ENCODE data around the gene IFT88.

Gene IFT88

GRCh38 chr13:20565115-20565736 is 1.7 kb upstream of the IFT88 start:
- DNase-seq: no peak

DNA sequence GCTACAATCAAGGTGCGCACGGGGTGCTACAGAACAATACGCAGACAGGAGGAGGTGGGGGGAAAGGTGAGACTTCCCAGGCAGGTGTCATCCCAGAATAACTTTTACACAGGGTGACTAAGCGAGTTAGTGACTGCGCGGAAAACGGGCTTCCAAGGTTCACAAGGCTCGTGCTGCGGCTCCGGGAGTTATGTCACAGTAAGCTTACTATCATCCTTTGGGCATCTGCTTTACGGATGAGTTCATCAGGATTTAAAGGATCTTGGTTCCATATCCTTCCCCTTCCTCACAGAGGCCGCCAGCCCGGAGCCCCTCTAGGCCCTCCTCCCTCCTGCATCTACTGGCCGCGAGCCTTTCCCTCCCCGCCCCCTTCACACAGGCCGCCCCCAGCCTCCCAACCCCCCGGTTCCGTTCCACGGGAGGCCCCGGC is 474 bp upstream of the IFT88 start:
- DNase-seq: peak; percentile 25 to 70

- DNase-seq: no peak
These were observed 1.0 kb downstream of the IFT88 start for GRCh38 chr13:20567881-20568528.

DNA sequence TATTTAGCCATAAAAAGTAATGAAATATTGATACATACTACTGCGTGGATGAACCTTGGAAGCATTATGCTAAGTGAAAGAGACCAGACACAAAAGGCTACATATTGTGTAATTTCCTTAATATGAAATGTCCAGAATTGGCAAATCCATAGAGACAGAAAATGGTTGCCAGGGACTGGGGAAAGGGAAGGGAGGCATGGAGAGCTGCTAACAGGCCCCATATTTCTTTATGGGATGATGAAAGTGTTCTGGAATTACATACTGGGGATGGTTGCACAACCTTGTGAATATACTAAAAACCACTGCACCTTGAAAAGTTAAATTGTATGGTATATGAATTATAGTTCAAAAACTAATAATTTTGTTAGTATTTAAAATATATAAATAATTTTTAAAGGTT is 3.6 kb downstream of the IFT88 start:
- no peak for DNase-seq

DNA sequence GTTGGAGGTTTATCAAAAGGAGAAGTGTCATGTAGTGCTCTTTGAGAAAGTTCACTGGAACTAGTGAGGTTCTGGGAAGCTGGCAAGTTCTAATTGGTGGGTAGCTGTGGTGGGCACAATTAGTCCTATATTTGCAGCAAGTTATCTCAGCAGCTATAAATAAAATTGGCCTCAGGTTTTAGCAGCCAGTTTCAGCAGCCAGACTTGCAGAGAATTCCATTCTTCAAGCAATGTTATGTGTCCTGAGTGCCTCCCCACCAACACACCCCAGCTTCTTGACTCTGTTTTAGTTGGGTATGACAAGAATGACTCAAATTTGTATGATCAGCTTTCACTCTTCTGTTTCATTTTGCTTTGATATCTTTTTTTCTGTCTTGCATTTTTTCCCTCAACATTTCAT is 4.7 kb downstream of the IFT88 start:
- no peak for DNase-seq

- no peak for DNase-seq
These were observed 6.2 kb downstream of the IFT88 start for GRCh38 chr13:20573186-20573585.

DNA sequence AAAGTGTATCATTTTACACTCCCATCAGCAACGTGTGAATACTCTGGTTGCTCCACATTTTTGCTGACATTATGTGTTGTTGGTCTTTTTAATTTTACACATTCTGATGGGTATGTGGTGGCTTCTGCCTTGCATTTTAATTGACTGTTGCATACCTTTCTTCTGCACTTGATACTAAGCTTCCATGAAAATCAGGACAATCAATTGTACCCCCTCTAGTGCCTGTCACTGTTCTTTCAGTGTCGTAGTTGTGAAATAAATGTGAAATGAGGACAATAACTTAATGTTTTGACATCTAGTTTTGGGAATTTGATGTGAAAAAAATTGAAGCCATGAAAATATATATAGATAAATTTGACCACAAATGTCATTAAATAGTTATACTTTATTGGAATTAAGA is 6.7 kb downstream of the IFT88 start:
- DNase-seq: no peak

GRCh38 chr13:20579191-20579590 is 12.2 kb downstream of the IFT88 start:
- no peak for DNase-seq

GRCh38 chr13:20580257-20580656 is 13.3 kb downstream of the IFT88 start:
- no peak for DNase-seq

GRCh38 chr13:20582026-20582425 is 15.1 kb downstream of the IFT88 start:
- no peak for DNase-seq

DNA sequence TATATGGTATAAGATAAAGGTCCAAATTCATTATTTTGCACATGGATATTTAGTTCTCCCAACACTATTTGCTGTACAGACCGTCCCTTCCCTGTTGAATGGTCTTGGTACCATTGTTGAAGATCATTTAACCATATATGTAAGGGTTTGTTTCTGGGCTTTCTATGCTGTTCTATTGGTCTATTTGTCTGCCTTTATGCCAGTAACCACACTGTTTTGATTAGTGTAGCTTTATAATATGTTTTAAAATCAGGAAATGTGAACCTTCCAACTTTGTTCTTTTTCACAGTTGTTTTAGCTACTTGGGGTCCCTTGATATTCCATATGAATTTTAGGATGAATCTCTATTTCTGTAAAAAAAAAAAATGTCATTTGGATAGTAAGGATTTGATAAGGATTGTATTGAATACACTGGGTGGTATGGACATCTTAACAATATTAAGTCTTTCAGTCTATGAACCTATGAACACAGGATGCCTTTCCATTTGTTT is 16.9 kb downstream of the IFT88 start:
- no peak for DNase-seq

DNA sequence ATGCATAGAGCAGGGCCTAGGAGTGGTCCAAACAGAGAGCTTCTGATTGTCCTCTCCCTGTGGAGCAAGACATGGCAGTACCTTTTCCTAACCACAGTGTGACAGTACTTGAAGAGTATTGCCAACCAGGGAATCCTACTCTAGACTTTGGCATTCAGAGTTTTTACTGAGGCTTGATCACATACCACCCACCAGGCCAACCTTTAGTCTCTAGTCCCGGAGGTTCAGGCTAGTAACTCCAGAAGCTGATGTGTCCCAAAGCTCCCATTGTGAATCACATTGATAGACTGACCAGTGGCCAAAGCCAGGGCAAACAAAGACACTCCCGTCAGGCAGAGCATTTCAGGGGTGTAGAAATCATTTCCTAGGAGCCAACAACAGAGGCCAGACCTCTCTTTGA is 18.4 kb downstream of the IFT88 start:
- no peak for DNase-seq

GRCh38 chr13:20588529-20589110 is 21.7 kb downstream of the IFT88 start:
- DNase-seq: no peak

DNA sequence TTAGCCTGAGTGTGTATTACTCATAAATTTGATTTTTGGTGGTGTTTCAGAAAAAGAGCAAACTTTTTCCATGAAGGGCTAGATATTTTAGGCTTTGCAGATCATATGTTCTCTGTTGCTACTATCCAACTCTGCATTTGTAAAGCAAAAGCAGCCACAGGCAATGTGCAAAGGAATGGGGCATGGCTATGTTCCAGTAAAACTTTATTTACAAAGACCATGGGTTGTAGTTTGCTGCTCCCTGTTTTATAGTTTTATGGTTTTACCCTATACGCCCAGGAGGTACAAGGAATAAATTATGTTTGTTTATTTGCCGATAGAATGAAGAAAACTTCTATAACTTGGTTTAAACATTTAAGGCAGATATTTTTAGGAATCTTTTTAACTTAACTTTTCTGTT is 23.6 kb downstream of the IFT88 start:
- DNase-seq: no peak

DNA sequence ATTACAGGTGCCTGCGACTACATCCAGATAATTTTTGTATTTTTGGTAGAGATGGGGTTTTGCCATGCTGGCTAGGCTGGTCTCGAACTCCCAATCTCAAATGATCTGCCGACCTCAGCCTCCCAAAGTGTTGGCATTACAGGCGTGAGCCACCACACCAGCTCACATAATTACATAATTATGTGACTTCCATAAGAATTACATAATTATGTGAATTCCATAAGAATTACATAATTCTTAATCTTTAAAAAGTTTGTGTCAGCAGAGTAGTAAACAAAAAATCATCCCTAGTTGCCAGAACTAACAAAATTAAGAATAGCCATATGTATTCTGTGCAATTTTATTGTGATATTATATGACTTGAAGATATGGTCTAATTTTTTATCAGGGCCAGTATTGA is 25.6 kb downstream of the IFT88 start:
- DNase-seq: no peak

DNA sequence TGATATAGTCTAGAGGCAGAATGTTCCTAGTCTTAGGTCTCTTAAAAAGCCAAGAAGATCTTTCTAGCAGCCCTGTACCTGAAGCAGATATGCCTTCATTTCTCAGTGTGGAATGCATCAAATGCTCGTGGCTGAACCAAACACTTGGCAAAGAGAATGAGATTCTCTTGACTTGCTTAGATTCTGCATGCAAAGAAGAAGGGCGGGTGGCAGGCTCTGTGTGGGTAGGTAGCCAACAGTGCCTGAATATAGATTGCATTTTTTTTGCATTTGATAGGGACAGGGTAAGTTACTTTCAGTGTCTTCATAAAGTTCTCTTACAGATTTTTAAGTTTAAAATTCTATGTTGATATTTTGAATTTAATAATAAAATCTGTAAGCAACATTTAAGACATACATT is 27.3 kb downstream of the IFT88 start:
- DNase-seq: no peak

DNA sequence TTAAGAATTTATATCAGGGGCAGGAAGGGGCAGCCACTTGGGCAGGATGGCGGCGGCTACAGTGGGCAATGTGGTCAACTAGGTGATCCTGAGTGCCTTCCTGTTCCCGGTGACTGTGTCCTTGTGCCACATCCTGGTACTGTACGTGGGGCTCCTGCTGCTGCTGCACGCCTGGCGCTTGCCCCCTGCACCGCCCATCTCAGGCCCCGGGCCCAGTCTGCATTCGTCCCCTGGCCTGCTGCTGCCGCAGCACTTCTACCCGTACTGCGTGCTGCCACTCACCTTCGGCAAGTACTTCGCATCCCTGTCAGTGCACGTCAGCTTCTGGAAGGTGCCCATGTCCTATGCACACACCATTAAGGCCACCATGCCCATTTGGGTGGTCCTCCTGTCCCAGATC is 40.1 kb downstream of the IFT88 start:
- no peak for DNase-seq

GRCh38 chr13:20608438-20609020 is 41.6 kb downstream of the IFT88 start:
- DNase-seq: no peak

GRCh38 chr13:20609145-20609544 is 42.2 kb downstream of the IFT88 start:
- no peak for DNase-seq

DNA sequence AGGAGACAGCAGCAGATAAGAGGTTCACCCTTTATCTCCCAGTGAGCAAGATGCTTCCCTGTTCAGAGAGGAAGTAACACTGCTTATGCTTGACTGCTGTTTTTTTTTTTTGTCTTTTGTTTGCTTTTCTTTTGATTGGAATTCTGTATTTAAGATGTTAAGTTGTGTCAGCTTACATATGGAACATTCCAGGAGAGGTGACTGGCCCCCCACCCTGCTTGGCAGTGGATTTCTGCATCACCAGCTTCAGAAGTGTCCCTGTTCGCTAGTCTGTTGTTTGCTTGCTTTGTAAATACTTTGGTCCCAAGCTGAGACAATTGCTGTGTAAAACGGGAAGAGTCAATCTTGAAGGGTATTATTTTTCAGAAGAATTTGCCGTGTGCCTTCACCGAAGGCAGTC is 43.0 kb downstream of the IFT88 start:
- no peak for DNase-seq

DNA sequence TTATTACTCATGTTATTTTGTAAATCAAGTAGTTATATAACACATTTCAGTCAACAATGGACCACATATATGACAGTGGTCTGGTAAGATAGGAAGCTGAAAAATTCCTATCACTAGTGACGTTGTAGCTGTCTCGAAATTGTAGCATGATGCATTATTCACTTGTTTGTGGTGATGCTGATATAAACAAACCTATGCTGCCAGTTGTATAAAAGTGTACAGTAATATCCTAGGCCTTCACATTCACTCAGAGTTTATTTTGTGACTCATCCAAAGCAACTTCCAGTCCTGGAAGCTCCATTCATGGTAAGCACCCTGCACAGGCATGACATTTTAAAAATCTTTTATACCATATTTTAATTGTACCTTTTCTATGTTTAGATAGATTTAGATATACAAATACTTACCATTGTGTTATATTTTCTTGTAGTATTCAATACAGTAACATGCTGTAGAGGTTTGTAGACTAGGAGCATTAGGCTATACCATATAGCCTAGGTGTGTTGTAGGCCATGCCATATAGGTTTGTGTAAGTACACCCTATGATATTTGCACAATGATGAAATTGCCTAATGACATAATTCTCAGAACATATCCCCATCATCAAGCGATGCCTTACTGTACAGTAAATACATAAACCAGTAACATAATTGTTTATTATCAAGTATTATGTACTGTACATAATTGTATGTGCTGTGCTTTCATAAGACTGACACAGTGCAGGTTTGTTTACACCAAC is 49.3 kb downstream of the IFT88 start:
- peak; percentile 24 to 70 for DNase-seq

- no peak for DNase-seq
These were observed 56.0 kb downstream of the IFT88 start for GRCh38 chr13:20623000-20623399.

- no peak for DNase-seq
These were observed 57.3 kb downstream of the IFT88 start for GRCh38 chr13:20624213-20624612.

All from SW 1271 (cell line).